NCI-H510A treated with DMSO at 0.1 percent for 48 hours (cell line): ENCODE data around the gene PDCD1LG2.
"Not testable (repeated sequence)": the region's sequence is repeated elsewhere in the genome, so short reads cannot be mapped to it uniquely, and the experiment has no call there.

ENCODE experiments used
- DNase-seq: peaks from one replicate; lab custom pipeline; 2025; lab: John Stamatoyannopoulos, UW

The PDCD1LG2 gene

DNA sequence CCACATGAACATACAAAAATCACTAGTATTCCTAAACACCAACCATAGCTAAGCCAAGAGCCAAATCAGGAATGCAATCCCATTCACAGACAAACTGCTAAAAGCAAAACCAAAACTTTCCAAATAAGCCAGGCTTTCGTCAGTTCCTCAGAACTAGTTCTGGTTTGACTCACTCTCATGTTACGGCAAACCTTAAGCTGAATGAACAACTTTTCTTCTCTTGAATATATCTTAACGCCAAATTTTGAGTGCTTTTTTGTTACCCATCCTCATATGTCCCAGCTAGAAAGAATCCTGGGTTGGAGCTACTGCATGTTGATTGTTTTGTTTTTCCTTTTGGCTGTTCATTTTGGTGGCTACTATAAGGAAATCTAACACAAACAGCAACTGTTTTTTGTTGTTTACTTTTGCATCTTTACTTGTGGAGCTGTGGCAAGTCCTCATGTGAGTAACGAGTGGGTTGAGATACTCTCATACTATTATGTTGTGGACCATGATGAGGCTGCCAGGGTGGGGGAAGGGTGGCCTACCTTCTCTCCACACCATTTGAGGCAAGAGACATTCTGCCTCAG, at the start of gene PDCD1LG2:
Gene PDCD1LG2, plus strand, starts transcription at position 172 of the 572 bp plus-strand sequence. CDS start 12,016 bp downstream, outside the sequence.
- no peak for DNase-seq

DNA sequence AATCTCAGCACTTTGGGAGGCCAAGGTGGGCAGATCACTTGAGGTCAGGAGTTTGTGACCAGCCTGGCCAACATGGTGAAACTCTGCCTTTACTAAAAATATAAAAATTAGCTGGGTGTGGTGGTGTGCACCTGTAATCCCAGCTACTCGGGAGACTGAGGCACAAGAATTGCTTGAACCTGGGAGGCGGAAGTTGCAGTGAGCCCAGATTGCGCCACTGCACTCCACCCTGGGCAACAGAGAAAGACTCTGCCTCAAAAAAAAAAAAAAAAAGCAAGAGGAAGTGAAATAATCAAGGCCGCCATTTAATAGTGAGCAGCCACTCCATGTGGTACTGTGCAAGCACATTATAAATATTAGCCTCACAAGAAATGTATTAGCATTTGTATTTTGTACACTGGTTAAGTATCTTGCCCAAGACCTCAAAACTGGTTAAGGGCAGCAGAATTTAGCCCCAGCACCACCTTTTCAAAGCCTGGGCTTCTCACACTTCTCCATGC, 45.5 kb upstream of the PDCD1LG2 start:
- DNase-seq = not testable (repeated sequence)

DNA sequence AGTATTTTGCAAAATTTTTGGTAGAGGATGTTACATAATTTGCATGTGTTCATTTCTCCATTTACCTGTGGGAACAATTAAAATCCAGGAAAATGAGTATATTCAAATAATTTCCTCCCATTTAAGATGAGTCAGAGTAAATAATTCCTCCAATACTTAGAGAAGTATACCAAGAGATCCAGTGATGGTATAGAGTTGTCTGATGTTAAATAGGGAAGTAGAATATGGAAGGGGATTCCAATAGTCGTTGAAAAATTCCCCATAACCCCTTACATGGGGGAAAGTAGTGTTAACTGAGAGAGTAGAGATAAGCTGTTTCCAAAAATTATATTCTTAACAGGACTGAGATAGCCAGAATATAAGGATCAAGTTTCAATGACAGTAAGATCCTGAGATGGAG, 44.3 kb upstream of the PDCD1LG2 start:
- no peak for DNase-seq

- DNase-seq = no peak
These were observed 43.6 kb upstream of the PDCD1LG2 start for GRCh38 chr9:5466766-5467165.

- no peak for DNase-seq
These were observed 41.5 kb upstream of the PDCD1LG2 start for GRCh38 chr9:5468850-5469249.

DNA sequence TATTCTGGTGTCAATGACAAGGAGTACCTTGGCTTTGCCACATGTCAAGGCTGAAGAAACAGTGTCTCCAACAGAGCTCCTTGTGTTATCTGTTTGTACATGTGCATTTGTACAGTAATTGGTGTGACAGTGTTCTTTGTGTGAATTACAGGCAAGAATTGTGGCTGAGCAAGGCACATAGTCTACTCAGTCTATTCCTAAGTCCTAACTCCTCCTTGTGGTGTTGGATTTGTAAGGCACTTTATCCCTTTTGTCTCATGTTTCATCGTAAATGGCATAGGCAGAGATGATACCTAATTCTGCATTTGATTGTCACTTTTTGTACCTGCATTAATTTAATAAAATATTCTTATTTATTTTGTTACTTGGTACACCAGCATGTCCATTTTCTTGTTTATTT, 40.2 kb upstream of the PDCD1LG2 start:
- no peak for DNase-seq

GRCh38 chr9:5470816-5471215, 39.5 kb upstream of the PDCD1LG2 start:
- DNase-seq = no peak

DNA sequence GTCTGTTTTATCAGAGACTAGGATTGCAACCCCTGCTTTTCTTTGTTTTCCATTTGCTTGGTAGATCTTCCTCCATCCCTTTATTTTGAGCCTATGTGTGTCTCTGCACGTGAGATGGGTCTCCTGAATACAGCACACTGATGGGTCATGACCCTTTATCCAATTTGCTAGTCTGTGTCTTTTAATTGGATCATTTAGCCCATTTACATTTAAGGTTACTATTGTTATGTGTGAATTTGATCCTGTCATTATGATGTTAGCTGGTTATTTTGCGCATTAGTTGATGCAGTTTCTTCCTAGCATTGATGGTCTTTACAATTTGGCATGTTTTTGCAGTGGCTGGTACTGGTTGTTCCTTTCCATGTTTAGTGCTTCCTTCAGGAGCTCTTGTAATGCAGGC, 34.7 kb upstream of the PDCD1LG2 start:
- DNase-seq = not testable (repeated sequence)

GRCh38 chr9:5478206-5478605, 32.1 kb upstream of the PDCD1LG2 start:
- DNase-seq = no peak

- DNase-seq = no peak
These were observed 30.2 kb upstream of the PDCD1LG2 start for GRCh38 chr9:5479994-5480694.

DNA sequence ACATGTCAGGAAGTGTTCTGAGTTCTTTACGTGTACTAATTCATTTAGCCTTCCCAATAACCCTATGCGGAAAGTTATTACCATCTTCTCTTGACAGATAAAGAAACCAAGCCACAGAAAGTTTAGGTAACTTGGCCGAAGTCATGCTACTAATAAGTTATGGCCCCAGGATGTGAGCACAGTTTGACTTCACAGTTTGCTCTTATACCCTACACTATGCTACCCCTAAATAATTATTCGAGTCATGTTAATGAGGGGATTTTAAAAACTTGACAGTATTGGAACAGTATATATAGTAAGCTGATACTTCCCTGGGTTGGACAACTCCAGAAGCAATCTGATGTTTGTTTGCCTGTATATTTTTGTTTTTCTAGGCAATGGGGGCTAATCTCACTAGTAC, 29.4 kb upstream of the PDCD1LG2 start:
- no peak for DNase-seq

GRCh38 chr9:5481322-5482040, 28.9 kb upstream of the PDCD1LG2 start:
- no peak for DNase-seq

GRCh38 chr9:5482194-5482593, 28.1 kb upstream of the PDCD1LG2 start:
- no peak for DNase-seq

DNA sequence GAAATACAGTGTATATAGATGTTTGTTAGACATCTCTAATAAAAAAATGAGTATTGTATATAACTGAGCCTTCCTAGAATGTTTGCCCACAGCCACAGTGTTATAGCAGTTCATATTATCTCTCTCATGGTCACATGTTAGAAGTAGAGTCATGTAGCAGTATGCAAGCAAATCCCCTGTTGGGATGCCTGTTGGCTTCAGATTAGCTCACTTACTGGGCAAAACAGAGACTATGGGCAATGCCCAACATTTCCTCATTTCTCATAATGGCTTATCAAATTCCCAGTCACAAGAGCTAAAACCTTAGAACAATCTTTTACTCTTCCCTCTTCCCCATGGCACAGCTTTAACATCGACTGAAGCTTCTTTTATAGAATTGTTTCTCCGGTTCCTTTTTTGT, 27.0 kb upstream of the PDCD1LG2 start:
- no peak for DNase-seq

DNA sequence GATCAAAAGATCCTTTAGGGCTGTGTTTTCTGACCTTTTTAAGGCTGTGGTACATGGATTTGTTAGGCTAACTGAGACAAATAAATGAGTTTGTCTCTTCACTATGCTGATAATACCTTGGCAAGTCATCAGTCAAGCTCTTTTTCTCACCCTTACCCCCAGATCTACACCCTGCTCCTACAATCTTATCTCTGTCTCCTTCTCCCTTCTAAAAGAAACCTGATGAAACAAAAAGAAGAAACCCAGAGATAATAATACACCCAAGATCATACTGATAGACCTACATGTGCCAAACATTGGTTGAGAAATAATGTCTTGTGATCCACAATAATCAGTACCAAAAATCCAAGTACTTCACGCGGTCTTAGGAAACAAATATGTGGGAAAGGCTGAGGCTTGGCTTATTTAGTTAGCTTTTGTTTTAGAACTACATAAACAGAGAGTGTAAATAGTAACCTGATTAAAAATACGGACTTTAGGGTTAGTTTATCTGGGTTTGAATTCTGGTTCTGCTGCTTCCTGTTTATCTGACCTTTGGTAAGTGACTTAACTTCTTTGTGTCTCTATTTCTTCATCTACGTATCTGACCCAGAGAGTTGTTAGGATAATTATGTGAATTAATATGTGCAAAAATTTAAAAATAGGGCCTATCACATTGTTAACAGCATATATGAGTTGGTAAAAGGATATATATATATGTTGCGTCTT, 24.8 kb upstream of the PDCD1LG2 start:
- no peak for DNase-seq

DNA sequence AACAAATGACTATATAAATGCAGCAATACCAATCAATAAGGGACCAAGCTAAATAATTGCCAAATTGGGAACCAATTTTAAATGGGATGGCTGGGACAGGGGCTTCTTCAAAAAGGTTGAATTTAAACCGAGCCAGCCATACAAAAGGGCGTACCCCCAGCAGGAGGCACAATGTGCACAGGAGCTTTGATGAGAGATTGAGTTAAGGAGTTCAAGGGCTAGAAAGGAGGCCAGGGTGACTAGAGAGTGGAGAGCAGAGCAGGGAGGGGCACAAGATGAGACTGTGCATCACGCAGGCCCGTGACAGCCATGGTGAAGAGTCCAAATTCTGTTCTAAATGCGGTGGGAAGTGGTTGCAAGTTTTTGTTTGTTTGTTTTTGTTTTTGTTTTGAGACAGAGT, 23.3 kb upstream of the PDCD1LG2 start:
- DNase-seq = no peak

- DNase-seq = no peak
These were observed 21.9 kb upstream of the PDCD1LG2 start for GRCh38 chr9:5488221-5489008.

DNA sequence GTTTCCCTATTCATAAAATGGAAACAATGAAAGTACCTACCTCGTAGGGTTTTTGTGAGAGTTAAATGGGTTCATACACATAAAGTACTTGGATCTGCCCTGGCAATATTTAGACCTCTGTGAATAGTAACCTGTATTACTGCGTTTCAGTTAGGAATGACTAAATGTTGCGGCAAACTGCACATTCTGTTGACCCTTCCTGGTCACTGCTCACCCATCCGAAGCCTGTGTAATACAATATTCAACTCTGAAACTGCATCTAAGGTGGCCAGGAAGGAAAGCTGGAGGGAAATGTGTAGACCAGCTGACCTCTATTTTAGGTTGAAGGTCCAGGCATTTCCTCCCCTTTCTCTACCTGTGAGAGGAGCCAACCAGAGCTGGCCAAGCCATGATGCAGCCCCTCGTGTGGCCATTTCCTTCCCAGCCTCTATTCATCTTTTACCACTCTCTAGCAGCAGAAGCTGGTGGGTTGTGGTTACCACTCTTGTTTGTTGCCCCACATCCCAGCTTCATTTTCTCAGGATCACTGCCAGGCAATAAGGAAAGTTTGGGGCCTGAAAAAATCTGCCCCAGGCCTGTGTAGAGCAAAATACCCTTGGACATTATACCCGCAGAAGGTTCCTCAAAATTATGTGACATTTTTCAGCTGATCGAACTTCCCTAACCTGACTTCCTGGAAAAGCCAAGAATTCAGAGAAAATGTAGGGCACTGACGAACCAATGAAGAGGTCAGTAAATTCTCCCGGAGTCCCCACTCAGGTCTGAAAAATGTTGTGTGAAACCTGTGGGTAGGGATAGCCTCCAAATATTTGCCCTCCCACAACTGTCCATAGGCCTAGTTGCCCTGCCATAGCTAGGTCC, 20.5 kb upstream of the PDCD1LG2 start:
- DNase-seq = no peak

DNA sequence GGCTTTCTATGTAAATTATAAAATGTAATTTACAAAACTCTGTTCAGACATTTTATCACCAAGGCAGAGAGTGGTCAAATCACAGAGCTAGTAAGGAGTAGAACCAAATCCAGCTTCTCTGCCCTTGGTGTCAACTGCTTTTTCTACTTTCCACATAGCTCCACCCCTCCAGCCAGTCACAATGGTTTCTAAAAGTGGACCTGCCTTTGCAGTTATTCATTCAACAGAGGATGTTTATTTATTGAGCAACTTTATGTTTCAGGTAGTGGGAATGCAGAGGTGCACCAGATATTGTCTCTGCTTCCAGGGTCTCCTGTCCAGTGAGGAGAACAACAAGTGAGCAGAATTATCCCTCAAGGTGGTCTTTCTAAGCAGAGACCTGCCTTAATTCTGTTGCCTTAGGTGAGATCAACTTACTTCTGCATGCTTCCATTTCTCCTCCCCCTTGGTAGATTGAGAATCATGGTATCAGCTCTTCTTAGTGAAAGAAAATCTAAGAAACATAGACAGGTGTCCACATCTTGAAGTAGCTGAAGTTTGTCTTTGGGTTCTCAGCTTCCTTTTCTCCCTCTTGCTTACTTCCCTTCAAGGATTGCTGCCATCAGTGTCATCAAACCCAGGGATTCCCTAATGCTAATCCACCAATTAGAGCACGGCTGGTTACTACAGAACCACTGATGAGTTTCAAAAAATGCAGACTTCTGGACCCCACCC, 17.2 kb upstream of the PDCD1LG2 start:
- no peak for DNase-seq
